Measurements from ENCODE around the gene OR5C1. TPM values are rescaled to one million over a fixed set of nuclear protein-coding genes. Genes with fewer than 3 reads are reported as not detected.
"Not testable (repeated sequence)": the region's sequence is repeated elsewhere in the genome, so short reads cannot be mapped to it uniquely, and the experiment has no call there.

The OR5C1 gene
- total and polyA plus RNA-seq, 2 experiments from 2014 or later, result not detected

DNA sequence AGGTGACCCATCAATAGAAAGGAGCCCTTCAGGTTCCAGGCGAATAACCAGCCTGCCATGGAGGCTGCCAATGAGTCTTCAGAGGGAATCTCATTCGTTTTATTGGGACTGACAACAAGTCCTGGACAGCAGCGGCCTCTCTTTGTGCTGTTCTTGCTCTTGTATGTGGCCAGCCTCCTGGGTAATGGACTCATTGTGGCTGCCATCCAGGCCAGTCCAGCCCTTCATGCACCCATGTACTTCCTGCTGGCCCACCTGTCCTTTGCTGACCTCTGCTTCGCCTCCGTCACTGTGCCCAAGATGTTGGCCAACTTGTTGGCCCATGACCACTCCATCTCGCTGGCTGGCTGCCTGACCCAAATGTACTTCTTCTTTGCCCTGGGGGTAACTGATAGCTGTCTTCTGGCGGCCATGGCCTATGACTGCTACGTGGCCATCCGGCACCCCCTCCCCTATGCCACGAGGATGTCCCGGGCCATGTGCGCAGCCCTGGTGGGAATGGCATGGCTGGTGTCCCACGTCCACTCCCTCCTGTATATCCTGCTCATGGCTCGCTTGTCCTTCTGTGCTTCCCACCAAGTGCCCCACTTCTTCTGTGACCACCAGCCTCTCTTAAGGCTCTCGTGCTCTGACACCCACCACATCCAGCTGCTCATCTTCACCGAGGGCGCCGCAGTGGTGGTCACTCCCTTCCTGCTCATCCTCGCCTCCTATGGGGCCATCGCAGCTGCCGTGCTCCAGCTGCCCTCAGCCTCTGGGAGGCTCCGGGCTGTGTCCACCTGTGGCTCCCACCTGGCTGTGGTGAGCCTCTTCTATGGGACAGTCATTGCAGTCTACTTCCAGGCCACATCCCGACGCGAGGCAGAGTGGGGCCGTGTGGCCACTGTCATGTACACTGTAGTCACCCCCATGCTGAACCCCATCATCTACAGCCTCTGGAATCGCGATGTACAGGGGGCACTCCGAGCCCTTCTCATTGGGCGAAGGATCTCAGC is 11.6 kb downstream of the OR5C1 start, which contains the start of gene OR1K1:
Gene OR1K1 (plus strand): TSS at position 58 of the 995 bp plus-strand sequence. CDS start 0 bp downstream, at position 58.
- Histone ChIP-seq H2AFZ (no peak within 1 kb of the TSS), H3K4me3 (no peak within 1 kb of the TSS), H4K20me1 (ENCODE audit: insufficient read depth, poor library complexity, severe bottlenecking) (no peaks in the 10 kb centered on the region), H3K27ac (no peak within 1 kb of the TSS), H3K27me3 (no peaks in the 10 kb centered on the region), H3K9me2 (replicated peaks; ENCODE audit: insufficient read depth) (no peaks in the 10 kb centered on the region), H3K4me1 (ENCODE audit: insufficient read depth) (no peaks in the 10 kb centered on the region), H3K4me2 (no peak within 1 kb of the TSS), H3K9me3 (ENCODE audit: low read depth) (no peaks in the 10 kb centered on the region), H3K79me2 (no peaks in the 10 kb centered on the region), H3K36me3 (replicated peaks; ENCODE audit: insufficient read depth, low read depth) (no peaks in the 10 kb centered on the region)
- no peak for DNase-seq (ENCODE audit: low spot score)
- TF ChIP-seq, protein P1, sequence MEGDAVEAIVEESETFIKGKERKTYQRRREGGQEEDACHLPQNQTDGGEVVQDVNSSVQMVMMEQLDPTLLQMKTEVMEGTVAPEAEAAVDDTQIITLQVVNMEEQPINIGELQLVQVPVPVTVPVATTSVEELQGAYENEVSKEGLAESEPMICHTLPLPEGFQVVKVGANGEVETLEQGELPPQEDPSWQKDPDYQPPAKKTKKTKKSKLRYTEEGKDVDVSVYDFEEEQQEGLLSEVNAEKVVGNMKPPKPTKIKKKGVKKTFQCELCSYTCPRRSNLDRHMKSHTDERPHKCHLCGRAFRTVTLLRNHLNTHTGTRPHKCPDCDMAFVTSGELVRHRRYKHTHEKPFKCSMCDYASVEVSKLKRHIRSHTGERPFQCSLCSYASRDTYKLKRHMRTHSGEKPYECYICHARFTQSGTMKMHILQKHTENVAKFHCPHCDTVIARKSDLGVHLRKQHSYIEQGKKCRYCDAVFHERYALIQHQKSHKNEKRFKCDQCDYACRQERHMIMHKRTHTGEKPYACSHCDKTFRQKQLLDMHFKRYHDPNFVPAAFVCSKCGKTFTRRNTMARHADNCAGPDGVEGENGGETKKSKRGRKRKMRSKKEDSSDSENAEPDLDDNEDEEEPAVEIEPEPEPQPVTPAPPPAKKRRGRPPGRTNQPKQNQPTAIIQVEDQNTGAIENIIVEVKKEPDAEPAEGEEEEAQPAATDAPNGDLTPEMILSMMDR (IDR thresholded peaks at IDR 0.05; ENCODE audit: poor library complexity), result no peak
- no peak for TF ChIP-seq EZH2 (IDR thresholded peaks at IDR 0.05; ENCODE audit: borderline replicate concordance)
- TF ChIP-seq EZH2phosphoT487 (IDR thresholded peaks at IDR 0.05; ENCODE audit: low read depth, severe bottlenecking, unreplicated experiment), result no peak
- WGBS (ENCODE audit: low lambda C conversion rate, missing lambda C conversion rate), result 94% methylated on average over 29 of the region's 30 CpGs

DNA sequence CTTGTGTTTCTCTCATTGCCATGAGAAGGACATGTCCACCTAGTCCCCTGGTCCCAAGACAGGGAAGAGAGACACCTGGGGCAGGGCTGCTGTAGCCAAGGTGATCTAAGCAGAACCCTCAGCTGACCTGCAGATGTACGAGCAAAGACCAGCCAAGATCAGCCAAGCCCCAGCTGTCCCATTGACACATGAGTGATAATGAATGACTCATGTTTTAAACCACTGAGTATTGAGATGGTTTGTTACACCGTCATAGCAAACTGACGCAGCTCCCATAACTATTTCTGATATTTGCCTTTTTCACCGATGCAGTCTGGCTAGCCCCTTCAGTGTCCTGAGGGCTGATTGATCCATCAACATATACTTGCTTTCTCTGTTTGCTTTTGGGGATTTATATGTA is 17.9 kb downstream of the OR5C1 start:
- H3K4me1 ChIP-seq (ENCODE audit: insufficient read depth), result no peaks in the 10 kb centered on the region
- DNase-seq (ENCODE audit: low spot score), result no peak
- no peak for TF ChIP-seq EZH2 (IDR thresholded peaks at IDR 0.05; ENCODE audit: borderline replicate concordance)
- no peaks in the 10 kb centered on the region for H3K9me2 ChIP-seq (replicated peaks; ENCODE audit: insufficient read depth)
- no peaks in the 10 kb centered on the region for H3K36me3 ChIP-seq (replicated peaks; ENCODE audit: insufficient read depth, low read depth)
- H3K27me3 ChIP-seq, result no peaks in the 10 kb centered on the region
- H4K20me1 ChIP-seq (ENCODE audit: insufficient read depth, poor library complexity, severe bottlenecking), result no peaks in the 10 kb centered on the region
- no peaks in the 10 kb centered on the region for H3K9me3 ChIP-seq (ENCODE audit: low read depth)
- no peak overlapping the region for H3K27ac ChIP-seq
- no peak overlapping the region for H3K4me3 ChIP-seq
- H2AFZ ChIP-seq, result no peak overlapping the region
- H3K79me2 ChIP-seq, result no peaks in the 10 kb centered on the region
- no peak overlapping the region for H3K4me2 ChIP-seq
- 97% methylated on average over 4 of the region's 4 CpGs for WGBS (ENCODE audit: low lambda C conversion rate, missing lambda C conversion rate)

DNA sequence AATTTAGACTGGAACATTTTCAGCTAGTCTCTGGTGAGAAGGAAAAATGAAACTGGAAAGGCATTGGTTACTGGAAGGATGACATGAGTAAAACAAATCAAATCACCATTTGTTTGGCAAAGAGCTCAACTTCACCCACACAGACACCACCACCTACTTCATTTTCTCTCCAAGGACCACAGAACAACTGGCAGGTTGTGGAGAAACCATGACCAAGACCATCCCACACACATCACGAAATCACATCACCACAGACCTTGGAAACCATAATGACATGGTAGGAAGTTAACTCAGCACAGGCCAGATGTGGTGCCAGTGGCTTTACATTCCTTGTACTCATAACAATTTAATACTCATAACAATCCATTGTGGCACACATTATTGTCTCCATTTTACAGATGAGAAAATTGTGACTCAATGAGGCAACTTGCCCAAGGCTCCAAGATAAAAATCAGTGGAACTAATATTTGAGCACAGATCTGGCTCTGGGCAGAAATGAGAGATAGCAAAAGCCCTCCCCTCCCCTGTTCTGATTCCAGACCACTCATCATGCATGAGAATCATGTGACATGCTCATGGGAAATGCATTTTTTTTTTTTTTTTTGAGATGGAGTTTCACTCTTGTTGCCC is 18.7 kb downstream of the OR5C1 start:
- Histone ChIP-seq H3K9me3 (ENCODE audit: low read depth) (no peaks in the 10 kb centered on the region), H3K4me2 (no peak overlapping the region), H3K27ac (no peak overlapping the region), H3K4me3 (no peak overlapping the region), H3K27me3 (no peaks in the 10 kb centered on the region), H3K36me3 (replicated peaks; ENCODE audit: insufficient read depth, low read depth) (no peaks in the 10 kb centered on the region), H3K4me1 (ENCODE audit: insufficient read depth) (no peaks in the 10 kb centered on the region), H4K20me1 (ENCODE audit: insufficient read depth, poor library complexity, severe bottlenecking) (no peaks in the 10 kb centered on the region), H3K9me2 (replicated peaks; ENCODE audit: insufficient read depth) (no peaks in the 10 kb centered on the region), H2AFZ (no peak overlapping the region), H3K79me2 (no peaks in the 10 kb centered on the region)
- TF ChIP-seq, protein P1 (IDR thresholded peaks at IDR 0.05; ENCODE audit: poor library complexity), result no peak
- TF ChIP-seq EZH2phosphoT487 (IDR thresholded peaks at IDR 0.05; ENCODE audit: low read depth, severe bottlenecking, unreplicated experiment) (no peak), EZH2 (IDR thresholded peaks at IDR 0.05; ENCODE audit: borderline replicate concordance) (no peak)
- DNase-seq (ENCODE audit: low spot score), result no peak
- 75% methylated on average over 1 of the region's 1 CpG for WGBS (ENCODE audit: low lambda C conversion rate, missing lambda C conversion rate)

DNA sequence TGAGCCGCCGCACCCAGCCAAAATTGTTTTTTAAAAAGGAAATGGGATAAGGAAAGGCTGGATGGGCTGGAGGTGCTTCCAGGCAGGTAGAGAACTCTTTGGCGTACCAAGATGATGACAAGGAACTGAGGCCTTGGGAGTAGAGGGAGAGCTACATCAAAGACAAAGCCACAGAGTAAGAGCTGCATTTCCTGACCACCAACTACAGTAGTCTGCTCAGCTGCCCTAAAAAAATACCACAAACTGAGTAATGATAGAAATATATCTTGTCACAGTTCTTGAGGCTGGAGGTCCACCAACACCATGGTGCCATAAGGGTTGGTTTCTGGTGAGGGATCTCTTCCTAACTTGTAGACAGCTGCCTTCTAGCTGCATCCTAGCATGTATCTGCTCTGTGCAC is 19.4 kb downstream of the OR5C1 start:
- H3K4me1 ChIP-seq (ENCODE audit: insufficient read depth), result no peaks in the 10 kb centered on the region
- no peaks in the 10 kb centered on the region for H4K20me1 ChIP-seq (ENCODE audit: insufficient read depth, poor library complexity, severe bottlenecking)
- H3K79me2 ChIP-seq, result no peaks in the 10 kb centered on the region
- no peaks in the 10 kb centered on the region for H3K27me3 ChIP-seq
- TF ChIP-seq, protein P1 (IDR thresholded peaks at IDR 0.05; ENCODE audit: poor library complexity), result no peak
- no peak for TF ChIP-seq EZH2 (IDR thresholded peaks at IDR 0.05; ENCODE audit: borderline replicate concordance)
- no peak for TF ChIP-seq EZH2phosphoT487 (IDR thresholded peaks at IDR 0.05; ENCODE audit: low read depth, severe bottlenecking, unreplicated experiment)
- H3K9me2 ChIP-seq (replicated peaks; ENCODE audit: insufficient read depth), result no peaks in the 10 kb centered on the region
- no peak overlapping the region for H3K4me3 ChIP-seq
- no peak overlapping the region for H2AFZ ChIP-seq
- WGBS (ENCODE audit: low lambda C conversion rate, missing lambda C conversion rate), result 96% methylated on average over 3 of the region's 3 CpGs
- DNase-seq (ENCODE audit: low spot score), result no peak
- no peak overlapping the region for H3K27ac ChIP-seq
- H3K36me3 ChIP-seq (replicated peaks; ENCODE audit: insufficient read depth, low read depth), result no peaks in the 10 kb centered on the region
- no peaks in the 10 kb centered on the region for H3K9me3 ChIP-seq (ENCODE audit: low read depth)
- H3K4me2 ChIP-seq, result no peak overlapping the region

GRCh38 chr9:122809261-122809660 is 20.5 kb downstream of the OR5C1 start:
- not testable (repeated sequence) for H2AFZ ChIP-seq; H3K4me3 ChIP-seq; H3K27ac ChIP-seq; H3K4me1 ChIP-seq (ENCODE audit: insufficient read depth); H3K9me2 ChIP-seq (replicated peaks; ENCODE audit: insufficient read depth); DNase-seq (ENCODE audit: low spot score); H3K36me3 ChIP-seq (replicated peaks; ENCODE audit: insufficient read depth, low read depth); H3K27me3 ChIP-seq; H3K79me2 ChIP-seq; H3K9me3 ChIP-seq (ENCODE audit: low read depth); H4K20me1 ChIP-seq (ENCODE audit: insufficient read depth, poor library complexity, severe bottlenecking)
- peak overlapping the region; percentile 13 for H3K4me2 ChIP-seq
- 50% methylated on average over 7 of the region's 7 CpGs for WGBS (ENCODE audit: low lambda C conversion rate, missing lambda C conversion rate)

All from hepatocyte (in vitro differentiated cells).